GM19463 (cell line): Measurements from ENCODE around the gene TCF12.
"Not testable (repeated sequence)": the region's sequence is repeated elsewhere in the genome, so short reads cannot be mapped to it uniquely, and the experiment has no call there.

Experiments
- ATAC-seq: cut with Tn5 transposase; IDR thresholded peaks from one replicate; pipeline ENCODE4 v1.9.1; 2021; ENCODE audit warnings: mild to moderate bottlenecking, moderate library complexity; ENCODE audit not compliant: unreplicated experiment

Gene TCF12

DNA sequence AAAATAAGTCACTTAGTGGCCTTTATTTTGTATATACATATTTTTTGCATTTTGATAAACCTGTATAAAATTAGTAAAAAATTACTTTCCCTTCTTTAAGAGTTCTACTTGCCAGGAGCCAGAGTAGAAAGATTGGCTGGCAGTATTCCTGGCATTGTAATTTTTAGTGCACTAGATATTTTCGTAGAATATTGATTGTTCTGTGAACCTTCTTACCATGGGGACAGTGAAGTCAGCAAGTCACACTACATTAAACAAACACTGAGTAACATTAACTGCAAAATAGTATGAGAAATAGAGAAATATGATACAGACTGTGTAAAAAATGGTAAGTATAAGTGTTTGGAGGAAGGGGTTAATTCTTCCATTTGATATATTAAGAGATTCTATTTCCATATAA is 26.0 kb downstream of the TCF12 start:
- no peak for ATAC-seq

GRCh38 chr15:56946150-56946549 is 27.7 kb downstream of the TCF12 start:
- no peak for ATAC-seq

- no peak for ATAC-seq
Measured at GRCh38 chr15:56948000-56948763, 29.7 kb downstream of the TCF12 start.

GRCh38 chr15:56948764-56949101 is 30.3 kb downstream of the TCF12 start:
- no peak for ATAC-seq

DNA sequence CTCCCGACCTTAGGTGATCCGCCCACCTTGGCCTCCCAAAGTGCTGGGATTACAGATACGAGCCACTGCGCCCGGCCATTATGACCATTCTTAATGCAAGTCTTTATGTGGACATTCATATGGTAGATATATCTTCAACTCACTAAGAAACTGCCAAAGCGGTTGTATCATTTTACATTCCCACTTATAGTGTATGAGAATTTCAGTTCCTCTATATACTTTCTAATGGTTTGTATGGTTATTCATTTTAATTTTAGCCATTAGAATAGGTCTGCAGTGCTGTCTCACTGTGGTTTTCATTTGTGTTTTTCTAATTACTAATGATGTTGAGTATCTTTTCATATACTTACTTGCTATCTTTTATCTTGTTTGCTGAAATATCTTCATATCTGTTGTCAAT is 32.5 kb downstream of the TCF12 start:
- ATAC-seq = peak; percentile 95

DNA sequence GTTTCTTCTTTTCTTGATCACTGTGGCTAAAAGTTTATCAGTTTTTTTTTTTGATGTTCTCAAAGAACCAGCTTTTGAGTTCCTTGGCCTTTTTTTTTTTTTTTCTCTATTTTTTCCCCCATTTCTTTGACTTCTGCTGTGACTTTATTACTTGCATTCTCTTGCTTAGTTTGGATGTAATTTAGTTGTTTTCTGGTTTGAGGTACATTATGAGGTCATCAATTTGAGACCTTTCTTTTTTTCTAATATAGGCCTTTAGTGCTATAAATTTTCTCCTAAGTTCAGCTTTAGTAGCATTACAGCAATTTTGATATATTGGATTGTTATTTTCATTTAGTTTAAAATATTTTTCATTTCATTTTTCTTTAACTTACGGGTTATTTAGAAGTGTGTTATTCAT is 35.3 kb downstream of the TCF12 start:
- no peak for ATAC-seq

GRCh38 chr15:56955011-56955410 is 36.6 kb downstream of the TCF12 start:
- not testable (repeated sequence) for ATAC-seq

- ATAC-seq = no peak
Measured at GRCh38 chr15:56956538-56956937, 38.1 kb downstream of the TCF12 start.

DNA sequence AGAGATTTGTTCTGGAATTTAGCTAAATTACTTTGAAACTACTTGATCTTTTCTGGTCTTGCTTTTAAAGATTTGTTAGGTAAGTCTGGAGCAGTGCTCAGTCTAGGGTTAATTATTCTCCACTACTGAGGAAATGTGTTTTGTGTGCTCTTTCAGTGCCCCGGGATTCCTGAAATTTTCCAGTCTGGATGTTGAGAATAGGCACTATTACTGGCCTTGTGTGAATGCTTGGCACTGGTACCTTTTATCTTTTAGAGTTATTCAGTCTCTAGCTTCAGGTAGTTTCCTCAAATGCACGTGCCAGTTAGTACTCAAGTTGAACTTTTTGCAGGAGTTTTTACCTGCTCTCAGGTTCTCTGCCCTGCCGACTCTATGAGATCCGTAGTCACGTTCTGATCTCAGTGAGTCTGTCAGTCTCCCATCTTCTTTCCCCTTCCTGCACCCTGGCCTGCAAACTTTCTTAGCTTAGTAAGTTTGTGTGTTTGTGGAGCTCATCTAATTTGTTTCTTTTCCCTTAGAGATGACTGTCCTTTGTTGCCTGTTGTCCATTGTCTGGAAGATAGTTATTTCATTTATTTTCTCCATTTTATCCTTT is 39.5 kb downstream of the TCF12 start:
- no peak for ATAC-seq

GRCh38 chr15:56959318-56959648 is 40.8 kb downstream of the TCF12 start:
- ATAC-seq = no peak

DNA sequence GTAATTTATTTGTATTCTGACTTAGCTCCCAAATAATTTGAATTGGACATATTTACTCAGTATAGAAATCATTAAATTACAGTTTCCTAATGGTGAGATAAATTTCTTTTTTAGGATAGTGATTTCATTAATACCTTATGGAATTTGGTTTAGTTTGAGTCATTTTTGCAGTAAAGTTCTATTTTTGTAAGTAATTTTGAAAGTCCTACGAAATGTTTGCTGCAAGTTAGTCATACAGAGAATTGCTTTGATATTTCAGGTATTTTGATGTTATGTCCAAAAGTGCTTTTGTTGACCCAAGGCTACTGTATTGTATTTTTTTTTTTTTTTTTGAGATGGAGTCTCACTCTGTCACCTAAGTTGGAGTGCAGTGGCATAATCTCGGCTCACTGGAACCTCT is 41.7 kb downstream of the TCF12 start:
- no peak for ATAC-seq

DNA sequence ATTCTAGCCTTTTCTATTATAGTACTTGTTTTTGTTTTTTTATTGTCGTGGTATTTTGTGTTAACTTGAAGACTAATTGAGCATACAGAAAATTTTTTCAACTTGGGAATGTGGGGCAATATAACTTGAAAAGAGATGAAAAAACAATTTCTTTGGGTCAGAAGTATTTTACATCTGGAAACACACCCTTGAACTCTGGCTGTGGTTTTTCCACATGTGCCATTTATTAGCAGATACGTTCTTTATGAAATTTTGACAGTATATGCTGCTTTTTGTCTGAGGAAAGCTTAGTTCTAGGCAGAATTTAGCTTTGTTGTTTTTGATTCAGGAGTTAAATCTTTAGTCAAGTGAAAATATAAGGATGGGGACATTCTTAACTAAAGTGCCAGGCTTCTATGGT is 44.7 kb downstream of the TCF12 start:
- ATAC-seq = no peak

- ATAC-seq = no peak
Measured at GRCh38 chr15:56963710-56964109, 45.3 kb downstream of the TCF12 start.

- ATAC-seq = no peak
Measured at GRCh38 chr15:56964182-56964581, 45.7 kb downstream of the TCF12 start.

GRCh38 chr15:56965231-56966013 is 47.0 kb downstream of the TCF12 start:
- no peak for ATAC-seq

GRCh38 chr15:56967336-56967735 is 48.9 kb downstream of the TCF12 start:
- ATAC-seq = no peak

DNA sequence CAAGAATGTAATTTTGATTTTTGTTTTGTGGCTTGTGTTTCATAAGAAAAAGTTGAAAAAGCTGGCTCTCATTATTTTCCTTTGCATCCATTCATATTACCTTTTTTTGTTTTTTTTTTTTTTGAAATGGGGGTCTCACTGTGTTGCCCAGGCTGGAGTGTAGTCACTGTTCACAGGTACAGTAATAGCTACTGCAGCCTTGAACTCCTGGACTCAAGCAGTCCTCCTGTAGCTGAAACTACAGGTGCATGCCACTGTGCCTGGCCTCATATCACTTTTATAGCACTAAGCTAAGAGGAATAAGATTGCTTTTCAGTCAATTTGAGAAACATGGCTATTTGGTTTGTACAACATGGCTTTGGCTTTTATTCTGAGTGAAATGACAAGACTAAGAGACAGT is 49.8 kb downstream of the TCF12 start:
- ATAC-seq = no peak

GRCh38 chr15:56968821-56969220 is 50.4 kb downstream of the TCF12 start:
- ATAC-seq = no peak

DNA sequence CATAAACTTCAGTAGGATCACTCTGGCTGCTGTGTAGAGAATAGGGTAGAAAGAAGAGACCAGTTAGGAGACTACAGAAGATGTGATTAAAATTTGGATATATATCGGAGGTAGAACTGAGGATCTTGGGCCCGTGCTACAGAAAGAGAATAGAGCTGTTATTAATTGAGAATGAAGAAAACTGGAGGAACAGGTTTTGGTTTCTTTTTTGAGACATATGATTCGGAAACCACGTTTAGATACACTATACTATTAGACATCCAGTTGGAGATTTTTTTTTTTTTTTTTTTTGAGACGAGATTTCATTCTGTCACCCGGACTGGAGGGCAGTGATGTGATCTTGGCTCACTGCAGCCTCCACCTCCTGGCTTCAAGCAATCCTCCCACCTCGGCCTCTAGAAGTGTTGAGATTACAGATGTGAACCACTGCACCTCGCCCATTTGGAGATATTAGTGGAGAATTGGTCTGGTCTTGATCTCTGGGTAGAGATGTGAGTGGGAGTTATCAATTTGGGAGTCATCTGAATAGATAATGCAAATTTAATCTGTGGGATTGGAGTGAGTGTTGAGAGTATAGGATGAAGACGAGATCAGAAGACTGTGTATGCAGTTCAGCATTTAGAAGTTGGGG is 50.9 kb downstream of the TCF12 start:
- ATAC-seq = no peak

- ATAC-seq = no peak
Measured at GRCh38 chr15:56971571-56971970, 53.1 kb downstream of the TCF12 start.

DNA sequence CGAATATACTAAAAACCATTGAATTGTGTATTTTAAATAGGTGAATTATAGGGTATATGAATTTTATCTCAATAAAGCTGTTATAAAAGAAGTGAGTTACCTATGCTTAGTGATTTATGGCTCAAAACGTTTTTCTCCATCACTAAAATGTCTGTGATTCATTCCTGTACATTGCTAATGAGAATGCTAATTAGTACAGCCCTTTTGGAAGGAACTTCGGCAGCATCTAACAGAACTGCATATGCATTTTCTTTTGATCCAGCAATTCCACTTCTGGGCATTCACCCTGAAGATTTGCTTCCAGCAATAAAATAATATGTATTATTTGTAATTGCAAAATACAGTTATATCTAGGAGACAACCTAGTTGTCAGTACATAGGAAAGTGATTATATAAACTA is 53.6 kb downstream of the TCF12 start:
- no peak for ATAC-seq

- no peak for ATAC-seq
Measured at GRCh38 chr15:56972426-56972825, 54.0 kb downstream of the TCF12 start.
